Endothelial cell of umbilical vein (primary cell): Measurements from ENCODE around the gene DOLPP1. TPM values are rescaled to one million over a fixed set of nuclear protein-coding genes. Genes with fewer than 3 reads are reported as not detected.

Experiments
- BruUV-seq: library from RNA; stranded (reverse); fragments of 400-500 nt; replicated peaks from 2 replicates; lab custom pipeline; 2021; lab: Mats Ljungman, UMichigan
- CTCF ChIA-PET: fragments of 300-600, 350-600 bp; sonication (Branson Sonifier 250); formaldehyde crosslinking; loops from one replicate; lab custom pipeline; 2021; ENCODE audit warnings: antibody characterized with exemption, inconsistent platforms; lab: Charles Lee
- POLR2A ChIA-PET: fragments of 300-600, 350-600 bp; sonication (Branson Sonifier 250); formaldehyde crosslinking; loops from one replicate; lab custom pipeline; 2021; ENCODE audit warnings: antibody characterized with exemption, inconsistent platforms; lab: Charles Lee
- DNase-seq: peaks from one replicate; pipeline ENCODE4 v3.0.0-alpha.2; 2011; ENCODE audit warnings: low read depth, low spot score
- FAIRE-seq: peaks from 2 replicates; lab custom pipeline; 2011; peaks lifted over from hg19 to GRCh38; lab: Jason Lieb, UNC
- H2AFZ ChIP-seq: 2 replicates; pipeline ENCODE4 v1.6.0; 2012; ENCODE audit warnings: low read depth, low read length, control low read depth, inconsistent platforms
- H3K27ac ChIP-seq: 2 replicates; pipeline ENCODE4 v1.5.1; 2011; ENCODE audit warnings: low read depth, mild to moderate bottlenecking, control low read depth, low read length, moderate library complexity; ENCODE audit not compliant: insufficient read depth
- H3K27me3 ChIP-seq, 2 experiments: 2 replicates each; pipeline versions ENCODE4 v1.6.0 to v1.6.1; 2011; ENCODE audit warnings: low read length in 2 of 2, mixed read lengths in 1 of 2; ENCODE audit not compliant: control insufficient read depth in 2 of 2, insufficient read depth in 2 of 2
- H3K36me3 ChIP-seq, 2 experiments: 2 replicates in 1 of 2; 3 replicates in 1 of 2; pipeline ENCODE4 v1.5.1; 2011; ENCODE audit warnings: low read length in 2 of 2, mild to moderate bottlenecking in 1 of 2, moderate library complexity in 1 of 2; ENCODE audit not compliant: control insufficient read depth in 2 of 2, insufficient read depth in 2 of 2; ENCODE audit errors: extremely low read depth in 1 of 2
- H3K4me1 ChIP-seq: 3 replicates; pipeline ENCODE4 v1.5.1; 2011; ENCODE audit warnings: mild to moderate bottlenecking, low read length; ENCODE audit not compliant: control insufficient read depth, insufficient read depth; ENCODE audit errors: extremely low read depth
- H3K4me2 ChIP-seq: 2 replicates; pipeline ENCODE4 v1.6.1; 2011; ENCODE audit warnings: low read length, control low read depth, mixed read lengths; ENCODE audit not compliant: insufficient read depth
- H3K4me3 ChIP-seq, 3 experiments: fragments of 200-600 bp in 1 of 3; sonication (generic), shearing (Covaris generic) in 1 of 3; replicated peaks in 1 of 3; 2 replicates each; pipeline ENCODE4 v1.5.1; 2011 to 2016; ENCODE audit warnings: control low read depth in 3 of 3, low read length in 3 of 3, mild to moderate bottlenecking in 2 of 3, inconsistent platforms in 1 of 3, low read depth in 1 of 3, moderate library complexity in 1 of 3; ENCODE audit not compliant: insufficient read depth in 1 of 3
- H3K79me2 ChIP-seq: 2 replicates; pipeline ENCODE4 v1.6.0; 2012; ENCODE audit warnings: low read length, inconsistent platforms; ENCODE audit not compliant: control insufficient read depth, insufficient read depth
- H3K9ac ChIP-seq: replicated peaks from 2 replicates; pipeline ENCODE3; 2011; ENCODE audit warnings: low read length, control low read depth; ENCODE audit not compliant: insufficient read depth; ENCODE audit errors: extremely low read depth
- H3K9me1 ChIP-seq: replicated peaks from 3 replicates; pipeline ENCODE4 v1.6.0; 2011; ENCODE audit warnings: mild to moderate bottlenecking, low read length; ENCODE audit not compliant: control insufficient read depth, insufficient read depth; ENCODE audit errors: extremely low read depth
- H3K9me3 ChIP-seq: replicated peaks from 2 replicates; pipeline ENCODE4 v1.5.1; 2012; ENCODE audit warnings: low read length, inconsistent platforms; ENCODE audit not compliant: control insufficient read depth, insufficient read depth
- H4K20me1 ChIP-seq: replicated peaks from 2 replicates; pipeline ENCODE3; 2011; ENCODE audit warnings: mild to moderate bottlenecking, low read length; ENCODE audit not compliant: control insufficient read depth, insufficient read depth; ENCODE audit errors: extremely low read depth
- EZH2 ChIP-seq: IDR thresholded peaks from 2 replicates; pipeline ENCODE4 v1.6.1; 2012; ENCODE audit warnings: borderline replicate concordance, low read depth, mild to moderate bottlenecking, moderate library complexity, low read length, inconsistent platforms; ENCODE audit not compliant: severe bottlenecking
- FOS ChIP-seq: IDR thresholded peaks from 2 replicates; pipeline ENCODE4 v1.6.1; 2011; ENCODE audit warnings: mild to moderate bottlenecking, low read length, moderate library complexity, borderline replicate concordance; ENCODE audit not compliant: insufficient read depth
- GATA2 ChIP-seq: IDR thresholded peaks from 2 replicates; pipeline ENCODE4 v1.7.0; 2011; ENCODE audit warnings: low read depth, mild to moderate bottlenecking, moderate library complexity, mixed read lengths, low read length; ENCODE audit not compliant: insufficient read length, insufficient read depth
- JUN ChIP-seq: IDR thresholded peaks from 2 replicates; pipeline ENCODE4 v1.6.1; 2011; ENCODE audit warnings: borderline replicate concordance, low read depth; ENCODE audit not compliant: insufficient read length, insufficient read depth
- MYC ChIP-seq: IDR thresholded peaks from one replicate; pipeline ENCODE4 v1.6.1; 2011; ENCODE audit warnings: mild to moderate bottlenecking, low read depth, low read length
- POLR2A ChIP-seq: IDR thresholded peaks from 2 replicates; pipeline ENCODE4 v1.6.1; 2012; ENCODE audit warnings: low read depth, mild to moderate bottlenecking, control low read depth, low read length
- POLR2AphosphoS5 ChIP-seq: IDR thresholded peaks from 2 replicates; pipeline ENCODE4 v1.6.1; 2012; ENCODE audit warnings: low read depth, mild to moderate bottlenecking, control low read depth, low read length, moderate library complexity; ENCODE audit not compliant: insufficient read depth
- dilution Hi-C: fragments of 300-500 bp; cut with MboI; formaldehyde crosslinking; loops from one replicate; pipeline ENCODE4 v1.15.0; 2019; ENCODE audit warnings: low sequenced_read_pairs; ENCODE audit not compliant: extremely low pct_ligation_motif_present
- intact Hi-C: fragments of 100-400 bp; cut with micrococcal nuclease; formaldehyde crosslinking; loops from one replicate; pipeline ENCODE4 v1.10.0; 2022
- polyA plus RNA-seq, 4 experiments: library from polyadenylated mRNA; depleted of rRNA in 3 of 4; stranded (reverse) in 3 of 4; unstranded in 1 of 4; fragments of >200 nt; gene quantifications; 2 replicates each; pipeline versions ENCODE4 v1.2.1 to v1.2.3, GENCODE V29; 2011 to 2012; ENCODE audit warnings: missing spikeins in 1 of 4
- total RNA-seq: library from RNA; stranded (reverse); gene quantifications from 2 replicates; pipeline ENCODE4 v1.2.3, GENCODE V29; 2021
- TF ChIP-seq, protein P1 (sequence below), 2 donors: IDR thresholded peaks; 1 replicate in 1 of 2; 2 replicates in 1 of 2; pipeline ENCODE4 v1.5.1; 2011; ENCODE audit warnings: low read length in 2 of 2, mild to moderate bottlenecking in 2 of 2, moderate library complexity in 2 of 2, control low read depth in 1 of 2, inconsistent platforms in 1 of 2, low read depth in 1 of 2; ENCODE audit not compliant: insufficient read depth in 1 of 2; ENCODE audit errors: extremely low read depth in 1 of 2
- TF ChIP-seq, protein P2 (sequence below): IDR thresholded peaks from 2 replicates; pipeline ENCODE4 v1.6.1; 2011; ENCODE audit not compliant: insufficient read depth, insufficient read length

Gene DOLPP1
- total and polyA plus RNA-seq, 2 donors (not counting 3 experiments of a cell fraction or from before 2014, with no cell fraction given) = 17.7 to 28.3 TPM

DNA sequence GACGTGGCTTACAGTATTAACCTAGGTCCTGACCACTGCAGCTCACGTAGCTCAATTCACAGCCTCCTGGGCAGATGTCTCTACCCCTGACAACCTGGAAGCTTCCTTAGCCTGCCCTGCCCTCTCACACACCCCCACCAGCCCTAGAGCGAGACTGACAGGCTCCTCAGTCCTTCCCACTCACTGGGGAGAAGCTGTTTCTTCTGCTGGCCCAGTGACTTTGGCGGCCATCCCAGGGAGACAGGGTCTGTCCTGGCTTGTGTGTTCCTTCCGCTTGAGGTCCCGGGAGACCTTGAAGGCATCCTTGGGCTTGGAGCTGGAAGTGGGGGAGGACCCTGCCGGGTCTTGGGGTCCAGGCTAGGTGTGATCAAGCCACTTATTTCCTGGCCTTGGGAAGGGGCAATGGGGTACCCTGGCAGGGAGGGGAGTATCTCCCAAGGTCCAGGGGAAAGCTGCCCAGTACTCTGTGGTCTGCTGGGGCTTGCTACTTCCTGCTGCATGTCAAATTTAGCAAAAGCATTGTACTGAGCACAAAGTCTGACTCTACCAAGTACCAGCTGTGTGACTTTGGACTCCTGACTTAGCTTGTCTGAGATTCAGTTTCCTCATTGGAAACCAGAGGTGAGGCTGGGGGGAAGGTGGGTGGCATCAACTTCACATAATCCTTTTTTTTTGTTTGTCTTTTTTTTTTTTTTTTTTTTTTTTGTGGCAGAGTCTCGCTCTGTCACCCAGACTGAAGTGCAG, 42.6 kb upstream of the DOLPP1 start:
- Histone ChIP-seq H3K36me3 (peaks cover 0 to 14% of the 10 kb centered on the region in 2 experiments), H3K4me1 (peaks cover 11% of the 10 kb centered on the region), H3K9me3 (no peaks in the 10 kb centered on the region), H3K4me3 (no peak overlapping the region), H2AFZ (no peak overlapping the region), H3K27me3 (no peaks in the 10 kb centered on the region), H4K20me1 (no peaks in the 10 kb centered on the region), H3K27ac (no peak overlapping the region), H3K4me2 (no peak overlapping the region), H3K9me1 (no peaks in the 10 kb centered on the region), H3K9ac (no peak overlapping the region), H3K79me2 (peaks cover 12% of the 10 kb centered on the region)
- FAIRE-seq (no peak), DNase-seq (no peak)
- CTCF ChIA-PET = interaction anchor here (0.7 to 0.9 kb wide), 2 partner anchors 9 to 10 kb away, joined by 3 to 6 read pairs; partner anchors contain the start of gene SH3GLB2
- BruUV-seq = TSS peak; percentile 16
- intact Hi-C loops (loop anchor here (5.0 kb wide), 1 partner anchor 529 kb away; no protein-coding TSS in a partner anchor), dilution Hi-C loops (no loop called here)
- TF ChIP-seq EZH2 (no peak), JUN (no peak), POLR2A (no peak), FOS (no peak), POLR2AphosphoS5 (no peak), MYC (no peak), GATA2 (no peak)
- TF ChIP-seq, protein P1, sequence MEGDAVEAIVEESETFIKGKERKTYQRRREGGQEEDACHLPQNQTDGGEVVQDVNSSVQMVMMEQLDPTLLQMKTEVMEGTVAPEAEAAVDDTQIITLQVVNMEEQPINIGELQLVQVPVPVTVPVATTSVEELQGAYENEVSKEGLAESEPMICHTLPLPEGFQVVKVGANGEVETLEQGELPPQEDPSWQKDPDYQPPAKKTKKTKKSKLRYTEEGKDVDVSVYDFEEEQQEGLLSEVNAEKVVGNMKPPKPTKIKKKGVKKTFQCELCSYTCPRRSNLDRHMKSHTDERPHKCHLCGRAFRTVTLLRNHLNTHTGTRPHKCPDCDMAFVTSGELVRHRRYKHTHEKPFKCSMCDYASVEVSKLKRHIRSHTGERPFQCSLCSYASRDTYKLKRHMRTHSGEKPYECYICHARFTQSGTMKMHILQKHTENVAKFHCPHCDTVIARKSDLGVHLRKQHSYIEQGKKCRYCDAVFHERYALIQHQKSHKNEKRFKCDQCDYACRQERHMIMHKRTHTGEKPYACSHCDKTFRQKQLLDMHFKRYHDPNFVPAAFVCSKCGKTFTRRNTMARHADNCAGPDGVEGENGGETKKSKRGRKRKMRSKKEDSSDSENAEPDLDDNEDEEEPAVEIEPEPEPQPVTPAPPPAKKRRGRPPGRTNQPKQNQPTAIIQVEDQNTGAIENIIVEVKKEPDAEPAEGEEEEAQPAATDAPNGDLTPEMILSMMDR (IDR thresholded peaks at IDR 0.05; ENCODE audit: extremely low read depth in 1 of 2, insufficient read depth in 1 of 2, low read depth in 1 of 2, low read length in 2 of 2) = no peak
- TF ChIP-seq, protein P2, sequence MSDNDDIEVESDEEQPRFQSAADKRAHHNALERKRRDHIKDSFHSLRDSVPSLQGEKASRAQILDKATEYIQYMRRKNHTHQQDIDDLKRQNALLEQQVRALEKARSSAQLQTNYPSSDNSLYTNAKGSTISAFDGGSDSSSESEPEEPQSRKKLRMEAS = no peak
- POLR2A ChIA-PET = interaction anchor here (0.6 kb wide), 1 partner anchor 17 kb away, joined by 4 read pairs; no protein-coding TSS in a partner anchor
